H1 (cell line): Measurements from ENCODE around the gene PDE2A. TPM values are rescaled to one million over a fixed set of nuclear protein-coding genes. Genes with fewer than 3 reads are reported as not detected.
A peak's percentile ranks its signal among the peaks of the same experiment; 100 is the strongest.

Experiments used
- CTCF ChIA-PET: fragments of 300-600 bp; sonication (Branson Sonifier 250); formaldehyde crosslinking; loops from one replicate; lab custom pipeline; 2021; ENCODE audit not compliant: partially characterized antibody; lab: Charles Lee
- POLR2A ChIA-PET: fragments of 300-600 bp; sonication (Branson Sonifier 250); formaldehyde crosslinking; loops from one replicate; lab custom pipeline; 2021; ENCODE audit warnings: inconsistent platforms; ENCODE audit not compliant: partially characterized antibody; lab: Charles Lee
- DNase-seq, 2 experiments: peaks; one replicate each; pipeline versions ENCODE4 v3.0.0 to v3.0.0-alpha.2; 2010 to 2022; ENCODE audit warnings: low spot score in 2 of 2, low read depth in 1 of 2, mixed read lengths in 1 of 2
- FAIRE-seq: peaks from 2 replicates; lab custom pipeline; 2011; peaks lifted over from hg19 to GRCh38; lab: Jason Lieb, UNC
- H2AFZ ChIP-seq: 2 replicates; pipeline ENCODE4 v1.8.1; 2012; ENCODE audit warnings: low read length, inconsistent platforms
- H2AK5ac ChIP-seq: 2 replicates; pipeline ENCODE4 v1.6.1; 2013; ENCODE audit warnings: low read depth, low read length
- H2BK120ac ChIP-seq: replicated peaks from 2 replicates; pipeline ENCODE3; 2013; ENCODE audit warnings: low read depth, low read length, inconsistent platforms
- H2BK12ac ChIP-seq: 2 replicates; pipeline ENCODE4 v1.6.1; 2013; ENCODE audit warnings: low read depth, low read length
- H2BK15ac ChIP-seq: 2 replicates; pipeline ENCODE4 v1.6.1; 2013; ENCODE audit warnings: low read length
- H2BK20ac ChIP-seq: 2 replicates; pipeline ENCODE4 v1.6.1; 2013; ENCODE audit warnings: low read length
- H2BK5ac ChIP-seq: 2 replicates; pipeline ENCODE4 v1.6.1; 2013; ENCODE audit warnings: low read depth, low read length
- H3K14ac ChIP-seq: 2 replicates; pipeline ENCODE4 v1.6.1; 2013; ENCODE audit warnings: inconsistent platforms; ENCODE audit not compliant: insufficient read length
- H3K18ac ChIP-seq: 2 replicates; pipeline ENCODE4 v1.6.1; 2013; ENCODE audit warnings: low read length; ENCODE audit errors: extremely low read depth
- H3K23ac ChIP-seq: 2 replicates; pipeline ENCODE4 v1.6.1; 2013; ENCODE audit warnings: inconsistent platforms; ENCODE audit not compliant: insufficient read length
- H3K23me2 ChIP-seq: 2 replicates; pipeline ENCODE4 v1.6.1; 2013; ENCODE audit warnings: low read depth, low read length
- H3K27ac ChIP-seq: 2 replicates; pipeline ENCODE4 v1.6.1; 2011; ENCODE audit warnings: low read depth, low read length, inconsistent platforms
- H3K27me3 ChIP-seq, 4 experiments: replicated peaks in 1 of 4; 1 replicate in 1 of 4; 2 replicates in 3 of 4; pipeline versions ENCODE4 v1.6.1 to v1.8.1; 2011 to 2013; ENCODE audit warnings: low read length in 3 of 4, mild to moderate bottlenecking in 3 of 4, inconsistent platforms in 2 of 4, mixed read lengths in 2 of 4, moderate library complexity in 1 of 4; ENCODE audit not compliant: control insufficient read depth in 3 of 4, insufficient read depth in 3 of 4; ENCODE audit errors: extremely low read depth in 1 of 4
- H3K36me3 ChIP-seq, 4 experiments: 2 replicates each; pipeline versions ENCODE4 v1.6.1 to v1.8.1; 2011 to 2013; ENCODE audit warnings: mild to moderate bottlenecking in 4 of 4, low read length in 3 of 4, moderate library complexity in 2 of 4, control low read depth in 1 of 4, inconsistent platforms in 1 of 4; ENCODE audit not compliant: insufficient read depth in 4 of 4, control insufficient read depth in 2 of 4
- H3K4ac ChIP-seq: replicated peaks from 2 replicates; pipeline ENCODE3; 2013; ENCODE audit warnings: low read length, low read depth, mixed read lengths, inconsistent platforms; ENCODE audit not compliant: insufficient read length
- H3K4me1 ChIP-seq, 4 experiments: replicated peaks in 1 of 4; 1 replicate in 1 of 4; 2 replicates in 3 of 4; pipeline versions ENCODE4 v1.6.1 to v1.8.1; 2011 to 2013; ENCODE audit warnings: low read length in 3 of 4, inconsistent platforms in 2 of 4, mixed read lengths in 1 of 4; ENCODE audit not compliant: insufficient read depth in 4 of 4, control insufficient read depth in 3 of 4
- H3K4me2 ChIP-seq, 2 experiments: 2 replicates each; pipeline versions ENCODE4 v1.6.1 to v1.8.1; 2011 to 2013; ENCODE audit warnings: low read depth in 2 of 2, low read length in 2 of 2, control low read depth in 1 of 2, inconsistent platforms in 1 of 2, mild to moderate bottlenecking in 1 of 2; ENCODE audit not compliant: insufficient read depth in 1 of 2
- H3K4me3 ChIP-seq, 4 experiments: fragments of 200-600, 300-600 bp in 1 of 4; sonication (generic), shearing (Covaris generic), sonication (Bioruptor Twin) in 1 of 4; 2 replicates each; pipeline versions ENCODE4 v1.5.1 to v1.8.1; 2011 to 2016; ENCODE audit warnings: low read length in 4 of 4, low read depth in 3 of 4, control low read depth in 2 of 4, inconsistent platforms in 2 of 4, mild to moderate bottlenecking in 2 of 4, mixed read lengths in 1 of 4, moderate library complexity in 1 of 4; ENCODE audit not compliant: insufficient read depth in 2 of 4; ENCODE audit errors: extremely low read depth in 1 of 4
- H3K56ac ChIP-seq: replicated peaks from 2 replicates; pipeline ENCODE3; 2013; ENCODE audit warnings: low read depth, mild to moderate bottlenecking, mixed read lengths, low read length, inconsistent platforms; ENCODE audit not compliant: insufficient read length
- H3K79me1 ChIP-seq: 2 replicates; pipeline ENCODE4 v1.6.1; 2013; ENCODE audit warnings: low read depth, low read length, control low read depth
- H3K79me2 ChIP-seq, 2 experiments: 2 replicates each; pipeline versions ENCODE4 v1.6.1 to v1.8.1; 2012 to 2013; ENCODE audit warnings: low read length in 2 of 2, mild to moderate bottlenecking in 2 of 2, inconsistent platforms in 1 of 2; ENCODE audit not compliant: insufficient read depth in 2 of 2, control insufficient read depth in 1 of 2
- H3K9ac ChIP-seq, 4 experiments: replicated peaks in 1 of 4; 1 replicate in 1 of 4; 2 replicates in 3 of 4; pipeline versions ENCODE4 v1.6.1 to v1.8.1; 2011 to 2013; ENCODE audit warnings: low read depth in 3 of 4, low read length in 3 of 4, control low read depth in 2 of 4, mild to moderate bottlenecking in 2 of 4, moderate library complexity in 2 of 4, inconsistent platforms in 1 of 4; ENCODE audit errors: extremely low read depth in 1 of 4
- H3K9me3 ChIP-seq, 2 experiments: 2 replicates each; pipeline versions ENCODE4 v1.6.1 to v1.8.1; 2012 to 2013; ENCODE audit warnings: mild to moderate bottlenecking in 2 of 2, moderate library complexity in 2 of 2, control low read depth in 1 of 2, inconsistent platforms in 1 of 2, low read depth in 1 of 2, low read length in 1 of 2, mixed read lengths in 1 of 2; ENCODE audit not compliant: insufficient read depth in 2 of 2
- H4K20me1 ChIP-seq, 2 experiments: replicated peaks in 1 of 2; 2 replicates each; pipeline versions ENCODE3 to v1.8.1; 2011 to 2013; ENCODE audit warnings: inconsistent platforms in 2 of 2, low read length in 2 of 2, mild to moderate bottlenecking in 1 of 2; ENCODE audit not compliant: insufficient read depth in 2 of 2, control insufficient read depth in 1 of 2
- H4K5ac ChIP-seq: 2 replicates; pipeline ENCODE4 v1.6.1; 2013; ENCODE audit warnings: low read length, low read depth, mixed read lengths, inconsistent platforms; ENCODE audit not compliant: insufficient read length
- H4K8ac ChIP-seq: 2 replicates; pipeline ENCODE4 v1.8.0; 2013; ENCODE audit warnings: mild to moderate bottlenecking, moderate library complexity, low read length, inconsistent platforms; ENCODE audit not compliant: insufficient read depth; ENCODE audit errors: extremely low read depth
- H4K91ac ChIP-seq: replicated peaks from 2 replicates; pipeline ENCODE3; 2013; ENCODE audit warnings: low read length, mixed read lengths, inconsistent platforms; ENCODE audit not compliant: insufficient read length
- ASH2L ChIP-seq: fragments of 200-600, 300-600 bp; sonication (generic); IDR thresholded peaks from one replicate; pipeline ENCODE4 v1.7.1; 2017; ENCODE audit warnings: low read length
- HDAC6 ChIP-seq: IDR thresholded peaks from one replicate; pipeline ENCODE4 v1.7.1; 2012; ENCODE audit warnings: low read depth, mild to moderate bottlenecking, inconsistent platforms, low read length, moderate library complexity
- RFX5 ChIP-seq: IDR thresholded peaks from 2 replicates; pipeline ENCODE4 v1.6.1; 2011; ENCODE audit warnings: low read depth, low read length, improper control_type of control experiment, borderline replicate concordance
- SIN3A ChIP-seq, 2 experiments: IDR thresholded peaks in 1 of 2; conservative IDR thresholded peaks in 1 of 2; 2 replicates each; pipeline ENCODE4 v1.6.1; 2011 to 2012; ENCODE audit warnings: low read length in 2 of 2, improper control_type of control experiment in 1 of 2, low read depth in 1 of 2, mild to moderate bottlenecking in 1 of 2
- SIRT6 ChIP-seq: IDR thresholded peaks from one replicate; pipeline ENCODE4 v1.7.1; 2012; ENCODE audit warnings: low read length, inconsistent platforms
- SRF ChIP-seq: IDR thresholded peaks from 2 replicates; pipeline ENCODE4 v1.6.1; 2011; ENCODE audit warnings: mild to moderate bottlenecking, low read depth, low read length, moderate library complexity
- WGBS, 2 experiments: shearing (Covaris generic) in 1 of 2; methylation state at CpG; one replicate each; pipeline versions ENCODE4 v1.1.6 to v1.1.7; 2013 to 2015; ENCODE audit warnings: low lambda C conversion rate in 2 of 2, mixed read lengths in 2 of 2, inconsistent platforms in 1 of 2, low coverage in 1 of 2, missing lambda C conversion rate in 1 of 2; ENCODE audit not compliant: insufficient replicate concordance in 2 of 2, insufficient coverage in 1 of 2, insufficient read length in 1 of 2; ENCODE audit errors: extremely low coverage in 1 of 2, missing lambda C conversion rate in 1 of 2; 5-methylcytosine and 5-hydroxymethylcytosine counted together
- polyA plus RNA-seq, 7 experiments: library from polyadenylated mRNA; depleted of rRNA in 3 of 7; stranded (reverse) in 5 of 7; unstranded in 2 of 7; fragments of >200 nt in 5 of 7; fragments of 200-250 nt in 2 of 7; gene quantifications; 1 replicate in 5 of 7; 2 replicates in 1 of 7; 4 replicates in 1 of 7; pipeline versions ENCODE4 v1.2.1 to v1.2.3, GENCODE V29; 2011 to 2013; ENCODE audit warnings: missing spikeins in 2 of 7, mixed read lengths in 2 of 7
- total RNA-seq: library from RNA; stranded (reverse); fragmentation: NEBNext Ultra II Directional; extraction: Animal tissue kit (Norgen Biotek cat#: 25700); gene quantifications from 2 replicates; pipeline ENCODE4 v1.2.1, GENCODE V29; 2021

Gene PDE2A
- total and polyA plus RNA-seq, 2 of the 8 experiments (the other 6 are each of a cell fraction or from before 2014, with no cell fraction given), result 3.4 to 7.1 TPM

GRCh38 chr11:72704028-72704782, 30.0 kb upstream of the PDE2A start:
- H2BK12ac ChIP-seq, result no peak overlapping the region
- H3K79me1 ChIP-seq, result no peaks in the 10 kb centered on the region; the same call in 1 of the 2 replicates
- no peak overlapping the region for H2BK15ac ChIP-seq
- CTCF ChIA-PET, result interaction anchor here (0.5 to 8.3 kb wide), 12 partner anchors 12 to 128 kb away, joined by 3 to 79 read pairs (median 3); no protein-coding TSS in a partner anchor
- peak overlapping the region in 1 of 2 experiments; percentile 28; a peak in 2 of 4 replicates for H3K4me2 ChIP-seq
- H3K23me2 ChIP-seq, result peaks cover 2% of the 10 kb centered on the region; the same call in 1 of the 2 replicates
- 88% methylated on average over 13 of the region's 13 CpGs; no CpG with 5 or more reads in 1 of the 2 experiments for WGBS, 2 experiments
- H3K9ac ChIP-seq, result no peak overlapping the region
- peaks cover 1 to 12% of the 10 kb centered on the region in 2 experiments for H4K20me1 ChIP-seq
- H3K56ac ChIP-seq, result no peak overlapping the region
- H2AFZ ChIP-seq, result no peak overlapping the region
- 0 out of 2 replicates have a peak overlapping the region, but pooled peaks have one; percentile 35 for H2BK5ac ChIP-seq
- peaks cover 0 to 6% (median 0%) of the 10 kb centered on the region in 4 experiments; a peak in 1 of 8 replicates for H3K36me3 ChIP-seq
- H3K4ac ChIP-seq, result no peak overlapping the region
- H3K18ac ChIP-seq, result peak overlapping the region; percentile 32
- no peak overlapping the region for H2BK20ac ChIP-seq
- no peaks in the 10 kb centered on the region for H3K79me2 ChIP-seq
- H4K91ac ChIP-seq, result no peak overlapping the region
- 0 out of 2 replicates have a peak overlapping the region, but pooled peaks have one; percentile 16 for H3K27ac ChIP-seq
- DNase-seq, result no peak
- H3K23ac ChIP-seq, result no peak overlapping the region
- peak overlapping the region; percentile 31 for H4K5ac ChIP-seq
- no peak overlapping the region for H2BK120ac ChIP-seq
- H4K8ac ChIP-seq, result no peak overlapping the region; the same call in 1 of the 2 replicates
- H3K9me3 ChIP-seq, result no peaks in the 10 kb centered on the region
- no peak overlapping the region for H3K14ac ChIP-seq
- H3K27me3 ChIP-seq, result no peaks in the 10 kb centered on the region
- no peak overlapping the region for H3K4me3 ChIP-seq
- peaks cover 11 to 40% (median 33%) of the 10 kb centered on the region in 4 experiments for H3K4me1 ChIP-seq
- FAIRE-seq, result no peak
- POLR2A ChIA-PET, result interaction anchor here (0.9 to 1.2 kb wide), 3 partner anchors 9 to 29 kb away, joined by 3 read pairs; no protein-coding TSS in a partner anchor
- no peak overlapping the region; the same call in 1 of the 2 replicates for H2AK5ac ChIP-seq
- TF ChIP-seq SIRT6 (no peak), ASH2L (no peak), SRF (no peak), SIN3A (conservative IDR thresholded peaks at IDR 0.05 in 1 of 2, IDR thresholded peaks at IDR 0.05 in 1 of 2; ENCODE audit: low read depth in 1 of 2, low read length in 2 of 2) (peak in 1 of 2 experiments; percentile 53; a peak in 1 of 4 replicates), HDAC6 (no peak), RFX5 (no peak)
